Measurements from ENCODE around the gene MAN2B1. TPM values are rescaled to one million over a fixed set of nuclear protein-coding genes. Genes with fewer than 3 reads are reported as not detected.

MAN2B1 gene
- polyA plus RNA-seq, 3 donors = 218 to 305 (median 295) TPM

DNA sequence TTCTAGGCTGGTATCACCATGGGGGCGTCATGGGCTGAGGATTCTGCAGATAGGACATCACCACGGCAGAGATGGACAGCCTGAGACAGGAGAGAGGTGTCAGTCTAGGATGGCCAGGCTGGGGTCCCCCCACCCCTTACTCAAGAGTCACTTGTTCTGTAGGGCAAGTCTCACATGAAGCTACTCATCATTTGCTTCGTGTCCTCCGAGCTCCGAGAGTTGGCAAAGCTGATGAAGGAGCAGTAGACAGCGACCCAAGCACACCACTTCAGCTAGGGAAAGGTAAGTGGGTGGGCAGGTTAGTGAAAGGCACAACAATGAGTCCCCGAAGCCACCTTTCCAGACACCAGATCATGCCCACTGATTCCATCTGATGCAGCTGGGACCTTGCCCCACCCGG is 1.8 kb upstream of the MAN2B1 start:
- H3K4me3 ChIP-seq (replicated peaks in 1 of 3; ENCODE audit: low read depth in 2 of 3, low read length in 3 of 3) = peak overlapping the region; percentile 61 to 96 (median 81)
- TF ChIP-seq, protein P1, sequence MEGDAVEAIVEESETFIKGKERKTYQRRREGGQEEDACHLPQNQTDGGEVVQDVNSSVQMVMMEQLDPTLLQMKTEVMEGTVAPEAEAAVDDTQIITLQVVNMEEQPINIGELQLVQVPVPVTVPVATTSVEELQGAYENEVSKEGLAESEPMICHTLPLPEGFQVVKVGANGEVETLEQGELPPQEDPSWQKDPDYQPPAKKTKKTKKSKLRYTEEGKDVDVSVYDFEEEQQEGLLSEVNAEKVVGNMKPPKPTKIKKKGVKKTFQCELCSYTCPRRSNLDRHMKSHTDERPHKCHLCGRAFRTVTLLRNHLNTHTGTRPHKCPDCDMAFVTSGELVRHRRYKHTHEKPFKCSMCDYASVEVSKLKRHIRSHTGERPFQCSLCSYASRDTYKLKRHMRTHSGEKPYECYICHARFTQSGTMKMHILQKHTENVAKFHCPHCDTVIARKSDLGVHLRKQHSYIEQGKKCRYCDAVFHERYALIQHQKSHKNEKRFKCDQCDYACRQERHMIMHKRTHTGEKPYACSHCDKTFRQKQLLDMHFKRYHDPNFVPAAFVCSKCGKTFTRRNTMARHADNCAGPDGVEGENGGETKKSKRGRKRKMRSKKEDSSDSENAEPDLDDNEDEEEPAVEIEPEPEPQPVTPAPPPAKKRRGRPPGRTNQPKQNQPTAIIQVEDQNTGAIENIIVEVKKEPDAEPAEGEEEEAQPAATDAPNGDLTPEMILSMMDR (IDR thresholded peaks at IDR 0.05) = no peak
- peak overlapping the region; percentile 97 to 100 (median 100) for H3K27ac Mint-ChIP-seq
- no peak for DNase-seq
- 60% methylated on average over 1 of the region's 8 CpGs for WGBS (ENCODE audit: insufficient coverage)
- intact Hi-C loops (cut with micrococcal nuclease) = loop anchor here (2.0 to 10.0 kb wide), 5 partner anchors 54 to 504 kb away; partner anchors contain the start of genes ZNF490 (in 2 of the 2), ZNF791 (in 2 of the 2), JUNB (in 1 of the 2) and ZNF136 (in 1 of the 2)
- peak overlapping the region; percentile 90 to 97 for H3K4me3 Mint-ChIP-seq
- no peak overlapping the region for H2AFZ ChIP-seq (ENCODE audit: insufficient read depth, low read depth, low read length, poor library complexity, severe bottlenecking)
- peak overlapping the region; percentile 92 for H3K9ac ChIP-seq (ENCODE audit: insufficient read depth, low read length, poor library complexity, severe bottlenecking)
- no peaks in the 10 kb centered on the region for H3K9me3 Mint-ChIP-seq
- H3K4me1 ChIP-seq (ENCODE audit: control insufficient read depth in 1 of 2, insufficient read depth in 2 of 2, low read length in 2 of 2) = peaks cover 49 to 61% of the 10 kb centered on the region in 2 donors
- H3K27me3 ChIP-seq (ENCODE audit: control insufficient read depth in 2 of 2, insufficient read depth in 2 of 2, low read length in 2 of 2) = no peaks in the 10 kb centered on the region
- H3K36me3 Mint-ChIP-seq = peaks cover 23 to 39% of the 10 kb centered on the region in 2 donors
- H3K9me3 ChIP-seq (replicated peaks in 1 of 2; ENCODE audit: control insufficient read depth in 1 of 2, insufficient read depth in 1 of 2, low read length in 2 of 2) = no peaks in the 10 kb centered on the region
- H3K79me2 ChIP-seq (ENCODE audit: insufficient read depth, low read length) = peaks cover 70% of the 10 kb centered on the region
- peak overlapping the region; percentile 78 to 100 for H3K27ac ChIP-seq (ENCODE audit: low read depth in 1 of 2, low read length in 2 of 2)
- H4K20me1 ChIP-seq (ENCODE audit: insufficient read depth, low read length) = peaks cover 40% of the 10 kb centered on the region
- H3K36me3 ChIP-seq (replicated peaks in 1 of 2; ENCODE audit: control insufficient read depth in 1 of 2, insufficient read depth in 2 of 2, low read length in 2 of 2) = peaks cover 22 to 30% of the 10 kb centered on the region in 2 donors
- H3K4me2 ChIP-seq (replicated peaks; ENCODE audit: extremely low read depth, low read length, poor library complexity, severe bottlenecking) = peak overlapping the region; percentile 95
- H3K4me1 Mint-ChIP-seq = peaks cover 47% of the 10 kb centered on the region
- peaks cover 0 to 3% (median 0%) of the 10 kb centered on the region in 3 donors for H3K27me3 Mint-ChIP-seq (ENCODE audit: low read depth in 3 of 3)

DNA sequence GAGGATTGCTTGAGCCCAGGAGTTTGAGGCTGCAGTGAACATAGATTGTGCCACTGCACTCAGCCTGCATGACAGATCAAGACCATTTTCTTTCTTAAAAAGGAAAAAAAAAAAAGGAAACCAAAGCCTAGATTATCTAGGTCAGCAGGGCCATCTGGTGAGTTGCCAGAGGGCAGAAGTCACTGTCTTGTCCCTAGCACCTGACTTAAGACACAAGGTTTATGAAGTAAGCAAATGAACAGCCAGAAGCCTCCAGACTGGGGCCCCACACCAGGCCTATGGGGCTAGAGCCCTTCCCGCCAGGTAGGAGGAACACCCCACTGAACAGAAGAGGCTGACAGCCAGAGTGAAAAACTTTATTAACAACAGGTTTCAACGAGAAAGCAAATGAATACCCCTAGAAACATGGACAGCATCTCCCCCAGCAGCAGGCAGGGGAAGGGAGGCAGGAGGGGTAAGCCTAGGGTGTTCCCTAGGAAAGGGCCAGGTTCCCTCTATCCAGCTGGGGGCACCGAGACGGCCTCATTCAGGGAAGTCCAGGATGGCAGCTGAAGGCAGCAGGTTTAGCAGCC is 1.3 kb upstream of the MAN2B1 start:
- no peaks in the 10 kb centered on the region for H3K9me3 Mint-ChIP-seq
- H3K27me3 Mint-ChIP-seq (ENCODE audit: low read depth in 3 of 3) = peaks cover 0 to 3% (median 2%) of the 10 kb centered on the region in 3 donors
- peaks cover 47% of the 10 kb centered on the region for H3K4me1 Mint-ChIP-seq
- Histone ChIP-seq H3K4me3 (replicated peaks in 1 of 3; ENCODE audit: low read depth in 2 of 3, low read length in 3 of 3) (peak overlapping the region in 1 of 3 experiments; percentile 96), H3K4me1 (ENCODE audit: control insufficient read depth in 1 of 2, insufficient read depth in 2 of 2, low read length in 2 of 2) (peaks cover 49 to 61% of the 10 kb centered on the region in 2 donors), H4K20me1 (ENCODE audit: insufficient read depth, low read length) (peaks cover 41% of the 10 kb centered on the region), H3K79me2 (ENCODE audit: insufficient read depth, low read length) (peaks cover 72% of the 10 kb centered on the region), H3K36me3 (replicated peaks in 1 of 2; ENCODE audit: control insufficient read depth in 1 of 2, insufficient read depth in 2 of 2, low read length in 2 of 2) (peaks cover 24 to 30% of the 10 kb centered on the region in 2 donors), H3K27ac (ENCODE audit: low read depth in 1 of 2, low read length in 2 of 2) (peak overlapping the region; percentile 78 to 100), H2AFZ (ENCODE audit: insufficient read depth, low read depth, low read length, poor library complexity, severe bottlenecking) (no peak overlapping the region), H3K9ac (ENCODE audit: insufficient read depth, low read length, poor library complexity, severe bottlenecking) (no peak overlapping the region), H3K9me3 (replicated peaks in 1 of 2; ENCODE audit: control insufficient read depth in 1 of 2, insufficient read depth in 1 of 2, low read length in 2 of 2) (no peaks in the 10 kb centered on the region), H3K27me3 (ENCODE audit: control insufficient read depth in 2 of 2, insufficient read depth in 2 of 2, low read length in 2 of 2) (no peaks in the 10 kb centered on the region), H3K4me2 (replicated peaks; ENCODE audit: extremely low read depth, low read length, poor library complexity, severe bottlenecking) (no peak overlapping the region)
- peak overlapping the region in 1 of 2 donors; percentile 20 for H3K4me3 Mint-ChIP-seq
- TF ChIP-seq, protein P1 (IDR thresholded peaks at IDR 0.05) = no peak
- peaks cover 28 to 39% of the 10 kb centered on the region in 2 donors for H3K36me3 Mint-ChIP-seq
- peak overlapping the region in 6 of 7 donors; percentile 60 to 100 (median 96) for H3K27ac Mint-ChIP-seq
- DNase-seq = no peak
- intact Hi-C loops (cut with micrococcal nuclease) = loop anchor here (2.0 to 10.0 kb wide), 5 partner anchors 53 to 503 kb away; partner anchors contain the start of genes ZNF490 (in 2 of the 2), ZNF791 (in 2 of the 2), JUNB (in 1 of the 2) and ZNF136 (in 1 of the 2)
- 80% methylated on average over 2 of the region's 4 CpGs for WGBS (ENCODE audit: insufficient coverage)

All from CD14-positive monocyte (primary cell).